ENCODE measurements around the gene ZBTB45.
A peak's percentile ranks its signal among the peaks of the same experiment; 100 is the strongest.

ZBTB45 gene

DNA sequence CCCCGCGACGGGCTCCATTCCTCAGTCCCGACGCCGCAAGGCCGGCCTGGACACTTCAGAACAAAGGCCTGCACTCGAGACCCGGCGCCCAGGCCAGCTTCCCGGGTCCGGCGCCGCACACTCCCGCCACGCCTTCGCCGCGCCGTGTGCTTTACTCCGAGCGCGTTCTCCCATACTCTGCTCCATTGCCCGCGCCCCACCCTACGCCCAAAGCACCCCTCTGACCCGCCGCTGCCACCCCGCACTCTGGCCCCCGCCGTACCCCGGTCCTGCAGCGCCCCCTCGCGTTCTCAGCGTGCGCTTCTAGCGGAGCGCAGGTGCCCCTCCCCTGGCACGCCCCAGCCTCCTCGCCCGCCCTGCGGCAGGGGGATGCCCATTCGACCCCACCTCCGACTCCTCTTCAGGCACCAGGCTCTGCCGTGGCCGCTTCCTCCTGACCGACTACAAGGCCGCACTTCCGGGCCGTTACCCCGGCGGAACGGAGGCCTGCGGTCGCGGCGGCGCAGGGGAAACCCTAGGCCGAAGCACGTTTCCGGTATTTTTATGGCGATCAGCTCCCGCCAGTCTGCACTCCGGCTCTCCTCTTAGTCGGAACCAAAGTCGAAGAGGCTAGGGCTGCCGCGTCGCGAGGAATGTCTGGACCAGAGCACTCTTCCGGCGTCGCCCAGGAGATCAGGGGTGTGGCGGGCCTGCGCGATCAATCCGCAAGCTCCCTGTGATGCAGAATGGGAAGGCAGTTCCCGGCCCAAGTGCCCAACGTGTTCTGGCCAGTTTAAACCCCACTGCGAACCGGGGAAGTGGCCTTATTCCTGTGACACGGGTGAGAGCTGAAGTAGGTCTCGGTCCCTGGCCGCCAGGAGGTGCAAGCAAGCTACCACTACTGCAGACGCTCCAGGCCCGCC lies at the start of gene ZBTB45:
ZBTB45 (minus strand) TSS at position 456 of the 902 bp plus-strand sequence. CDS start 2,137 bp downstream, outside the sequence.
- DNase-seq = peak; percentile 89

DNA sequence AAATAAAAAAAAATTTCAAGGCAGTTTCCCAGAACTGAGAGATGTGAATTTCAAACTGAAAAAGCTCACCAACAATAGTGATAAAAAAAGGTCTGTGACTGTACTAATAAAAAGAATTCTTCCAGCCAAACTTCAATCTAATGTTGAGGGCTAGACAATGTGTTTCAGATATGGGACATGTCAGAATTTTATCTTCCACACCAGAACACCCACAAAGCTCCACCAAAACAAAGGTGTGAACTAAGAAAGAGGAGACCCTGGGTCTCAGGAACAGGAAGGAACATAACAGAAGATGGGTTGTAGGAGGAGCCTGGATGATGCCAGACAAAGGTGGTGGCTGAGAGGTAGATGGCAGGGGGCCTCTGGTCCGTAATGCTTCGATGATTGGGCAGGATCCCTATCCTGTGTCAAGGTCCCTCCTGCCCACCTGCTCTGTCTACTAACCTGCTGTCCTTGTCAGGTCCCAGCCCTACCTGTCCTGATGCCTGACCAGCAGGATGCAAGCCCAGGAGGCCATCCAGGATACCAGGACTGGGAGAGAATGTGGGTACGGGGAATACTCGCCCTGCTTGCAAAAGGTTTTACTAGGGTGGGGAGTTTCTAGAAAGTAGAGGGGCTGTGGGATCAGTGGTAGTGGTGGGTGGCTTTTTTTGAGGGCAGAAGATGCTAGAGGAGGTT lies 49.0 kb upstream of the ZBTB45 start:
- peak; percentile 14 for DNase-seq

DNA sequence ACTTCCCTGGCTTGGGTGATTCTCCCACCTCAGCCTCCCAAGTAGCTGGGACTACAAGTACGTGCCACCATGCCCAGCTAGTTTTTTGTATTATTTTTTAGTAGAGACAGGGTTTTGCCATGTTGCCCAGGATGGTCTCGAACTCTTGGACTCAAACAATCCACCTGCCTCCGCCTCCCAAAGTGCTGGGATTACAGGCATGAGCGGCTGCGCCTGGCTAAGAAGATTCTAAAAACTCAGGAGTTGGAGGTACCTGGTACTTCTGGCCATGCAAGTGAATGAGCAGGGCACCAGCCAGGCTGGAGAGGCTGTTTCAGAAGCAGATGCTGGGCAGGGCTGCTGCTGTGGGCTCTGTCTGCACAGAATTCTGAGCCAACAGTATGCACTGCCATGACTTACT lies 47.4 kb upstream of the ZBTB45 start:
- no peak for DNase-seq

DNA sequence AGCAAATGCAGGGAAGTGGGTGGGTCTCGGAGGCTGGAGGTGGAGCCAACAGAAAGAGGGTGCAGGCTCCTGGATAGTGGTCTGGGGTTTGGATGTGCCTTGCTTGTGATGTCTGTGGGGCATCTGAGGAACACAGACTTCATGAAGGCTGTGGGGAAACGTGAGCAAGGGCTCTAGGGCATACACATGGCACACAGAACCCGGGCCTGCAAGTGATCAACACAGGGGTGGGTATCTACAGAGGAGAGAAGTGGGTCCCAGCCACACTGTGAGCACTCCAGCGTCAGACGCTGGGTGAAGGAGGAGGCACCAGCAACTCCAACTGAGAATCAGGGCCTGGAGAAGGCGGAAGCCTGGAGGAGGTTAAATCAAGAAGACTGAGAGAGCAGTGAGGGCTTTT lies 44.2 kb upstream of the ZBTB45 start:
- peak; percentile 16 for DNase-seq

DNA sequence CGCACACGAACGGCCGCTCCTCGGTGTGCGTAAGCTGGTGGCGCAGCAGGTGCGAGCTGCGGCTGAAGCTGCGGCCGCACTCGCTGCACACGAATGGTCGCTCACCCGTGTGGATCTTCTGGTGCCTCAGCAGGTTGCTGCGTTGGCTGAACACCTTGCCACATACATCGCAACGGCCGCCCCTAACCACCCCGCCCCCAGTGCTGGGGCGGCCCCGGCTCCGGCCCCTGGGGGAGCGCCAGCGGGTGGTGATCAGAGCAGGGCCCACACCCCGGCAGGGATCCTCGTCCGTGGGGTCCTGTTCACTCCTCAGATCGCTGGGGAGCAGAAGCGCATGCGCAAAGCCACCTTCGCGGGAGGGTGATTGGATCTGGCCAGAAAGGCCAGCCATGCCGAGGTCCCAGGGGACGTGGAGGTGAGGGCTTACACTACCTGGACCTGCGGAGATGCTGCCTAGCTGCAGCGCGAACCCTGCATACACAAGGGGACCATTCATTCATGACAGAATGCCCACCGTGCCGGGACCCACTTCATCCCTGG lies 43.5 kb upstream of the ZBTB45 start:
- DNase-seq = peak; percentile 48

DNA sequence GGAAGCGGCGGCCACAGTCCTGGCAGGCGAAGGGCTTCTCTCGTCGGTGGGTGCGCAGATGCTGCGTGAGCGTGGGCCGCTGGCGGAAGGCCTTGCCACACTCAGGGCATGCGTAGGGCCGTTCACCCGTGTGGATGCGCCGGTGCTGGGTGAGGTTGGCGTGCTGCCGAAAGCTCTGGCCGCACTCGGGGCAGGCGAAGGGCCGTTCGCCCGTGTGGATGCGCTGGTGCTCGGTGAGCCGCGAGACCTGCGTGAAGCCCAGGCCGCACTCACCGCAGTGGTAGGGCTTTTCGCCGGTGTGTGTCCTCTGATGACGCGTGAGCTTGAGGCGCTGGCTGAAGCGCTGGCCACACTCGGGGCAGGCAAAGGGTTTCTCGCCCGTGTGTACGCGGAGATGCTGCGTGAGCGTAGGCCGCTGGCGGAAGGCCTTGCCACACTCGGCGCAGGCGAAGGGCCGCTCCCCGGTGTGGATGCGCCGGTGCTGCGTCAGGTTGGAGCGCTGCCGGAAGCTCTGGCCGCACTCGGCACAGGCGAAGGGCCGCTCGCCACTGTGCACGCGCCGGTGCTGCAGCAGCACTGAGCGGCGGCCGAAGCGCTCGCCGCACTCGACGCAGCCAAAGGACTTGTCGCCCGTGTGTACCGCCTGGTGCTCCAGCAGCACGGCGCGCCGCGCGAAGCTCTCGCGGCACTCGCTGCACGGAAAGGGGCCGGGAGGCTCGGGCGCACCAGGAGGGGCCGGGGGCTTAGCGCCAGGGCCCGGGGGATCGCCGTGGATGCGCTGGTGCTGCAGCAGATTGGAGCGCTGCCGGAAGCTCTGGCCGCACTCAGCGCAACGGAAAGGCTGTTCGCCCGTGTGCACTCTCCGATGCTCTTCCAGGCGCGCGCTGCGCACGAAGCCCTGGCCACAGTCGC lies 42.8 kb upstream of the ZBTB45 start:
- DNase-seq = peak; percentile 59

DNA sequence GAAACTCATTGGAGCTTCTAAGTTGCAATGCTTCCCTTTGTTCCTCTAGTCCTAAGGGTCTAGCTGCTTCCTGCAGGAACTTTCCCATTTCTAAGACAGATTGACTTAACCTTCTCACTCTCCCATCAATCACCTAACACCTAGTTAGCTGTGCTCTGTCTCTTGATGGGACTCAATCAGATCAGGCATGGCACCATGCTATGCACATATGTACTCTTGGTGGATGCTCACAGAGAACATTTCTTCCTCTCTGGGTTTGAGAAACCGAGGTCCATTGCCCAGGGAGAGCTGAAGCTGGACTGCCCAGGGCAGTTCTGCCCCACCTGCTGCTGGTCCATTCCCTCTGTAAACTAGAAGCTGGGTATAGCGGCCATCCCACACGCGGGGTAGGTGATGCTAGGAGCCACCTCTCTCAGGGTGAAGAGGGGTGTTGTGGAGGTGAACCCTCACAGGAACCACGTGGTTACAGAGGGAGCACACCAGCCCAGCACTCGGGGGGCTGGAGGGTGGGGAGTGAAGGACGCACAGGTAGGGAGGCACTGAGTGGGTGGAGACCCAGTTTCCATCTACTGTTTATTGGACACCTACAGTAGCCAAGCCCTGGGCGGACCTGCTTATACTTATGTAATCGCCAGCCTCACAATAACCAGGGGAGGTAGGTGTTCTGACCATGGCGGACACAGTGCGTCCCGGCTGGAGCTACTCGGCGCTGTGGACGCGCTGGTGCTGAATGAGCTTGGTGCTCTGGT lies 41.9 kb upstream of the ZBTB45 start:
- DNase-seq = no peak

DNA sequence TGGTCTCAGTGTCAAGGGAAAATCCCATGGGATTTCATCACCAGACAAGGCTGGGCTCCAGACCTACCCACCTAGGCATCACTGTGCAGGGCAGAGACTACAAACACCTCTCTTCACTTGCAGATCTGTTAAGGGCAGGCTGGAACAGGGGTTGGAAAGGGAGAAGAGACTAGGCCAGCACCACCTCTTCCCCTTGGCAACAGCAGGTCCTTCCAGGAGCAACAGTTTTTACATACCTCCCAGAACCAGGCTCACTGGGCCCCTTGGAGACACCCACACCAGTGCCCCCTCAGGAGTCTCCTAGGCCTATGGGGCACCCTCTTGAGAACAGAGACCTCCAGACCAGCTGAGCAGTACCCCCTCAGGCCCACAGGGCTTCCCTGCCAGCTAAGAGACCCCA lies 41.3 kb upstream of the ZBTB45 start:
- no peak for DNase-seq

DNA sequence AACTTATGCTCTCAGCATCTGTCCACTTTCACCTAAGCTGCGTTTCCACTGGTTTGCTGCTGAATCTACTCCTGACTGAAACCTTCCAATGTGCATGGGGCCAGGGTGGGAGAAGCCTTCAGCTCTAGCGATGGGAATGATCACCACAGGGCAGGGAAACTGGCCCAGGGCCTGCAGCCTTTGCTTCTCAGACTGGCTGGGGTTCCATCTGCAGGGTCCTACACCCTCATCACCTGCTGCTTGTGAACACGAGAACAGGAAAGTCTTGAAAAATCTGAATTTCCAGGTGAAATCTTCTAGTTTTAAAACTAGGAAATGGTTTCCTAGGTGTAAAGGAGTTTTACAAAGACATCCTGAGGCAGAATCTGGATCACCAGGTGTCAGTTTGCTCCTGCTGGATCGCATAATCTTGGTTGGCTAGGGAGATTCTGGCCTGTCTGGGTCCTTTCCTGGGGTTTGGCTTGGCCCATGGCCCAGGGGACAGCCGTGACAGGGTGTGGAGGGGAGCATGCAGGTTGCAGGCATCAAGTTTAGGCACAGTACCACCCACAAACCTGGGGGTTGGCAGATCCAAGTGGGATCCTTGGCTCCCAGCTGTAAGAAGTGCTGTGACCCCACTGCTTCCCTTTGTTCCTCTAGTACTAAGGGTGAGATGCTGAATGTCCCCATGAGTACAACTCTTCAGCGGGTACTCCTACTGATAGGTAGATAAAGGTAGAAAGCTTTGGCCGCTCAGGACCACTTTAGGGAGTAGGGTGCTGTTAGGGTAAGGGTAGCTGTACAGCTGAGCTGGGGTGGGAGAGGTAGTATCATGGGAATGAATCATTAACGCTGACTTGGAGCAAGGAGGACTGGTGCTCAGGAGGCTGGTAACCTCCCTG lies 40.6 kb upstream of the ZBTB45 start:
- DNase-seq = no peak

DNA sequence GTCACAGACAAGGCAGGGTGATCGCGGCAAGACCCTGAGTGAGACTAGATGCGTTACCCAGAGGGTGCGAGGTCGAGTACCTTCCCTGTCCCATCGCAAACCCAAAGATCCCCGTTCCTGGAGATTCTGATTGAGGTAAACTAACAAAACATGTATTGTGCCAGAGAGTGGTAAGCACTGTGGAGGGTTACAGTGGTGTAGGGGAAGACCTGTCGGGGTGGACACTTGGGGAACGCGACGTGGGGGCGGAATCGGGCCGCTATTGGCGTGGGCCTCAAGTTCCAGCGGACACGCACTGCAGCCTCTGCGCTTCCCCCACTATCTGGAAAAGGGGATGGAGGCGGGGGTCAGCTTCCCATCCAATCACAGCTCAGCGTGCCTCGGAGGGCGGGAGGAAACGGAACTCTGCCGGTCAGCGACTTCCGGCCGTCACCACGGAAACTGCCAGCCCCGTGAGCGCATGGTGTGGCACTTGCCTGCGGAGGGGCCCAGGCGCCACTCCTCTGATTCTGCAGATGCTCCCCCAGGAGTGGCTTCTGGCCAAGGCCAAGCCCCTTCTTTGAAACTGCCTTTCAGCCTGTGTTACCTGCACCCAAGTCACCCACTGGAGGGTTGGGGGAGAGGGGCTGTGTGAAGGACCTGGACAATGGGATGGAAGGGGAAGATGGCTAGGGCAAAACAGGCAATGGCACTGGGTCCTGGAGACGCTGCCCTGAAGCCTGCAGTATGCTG lies 39.8 kb upstream of the ZBTB45 start:
- DNase-seq = peak; percentile 47

DNA sequence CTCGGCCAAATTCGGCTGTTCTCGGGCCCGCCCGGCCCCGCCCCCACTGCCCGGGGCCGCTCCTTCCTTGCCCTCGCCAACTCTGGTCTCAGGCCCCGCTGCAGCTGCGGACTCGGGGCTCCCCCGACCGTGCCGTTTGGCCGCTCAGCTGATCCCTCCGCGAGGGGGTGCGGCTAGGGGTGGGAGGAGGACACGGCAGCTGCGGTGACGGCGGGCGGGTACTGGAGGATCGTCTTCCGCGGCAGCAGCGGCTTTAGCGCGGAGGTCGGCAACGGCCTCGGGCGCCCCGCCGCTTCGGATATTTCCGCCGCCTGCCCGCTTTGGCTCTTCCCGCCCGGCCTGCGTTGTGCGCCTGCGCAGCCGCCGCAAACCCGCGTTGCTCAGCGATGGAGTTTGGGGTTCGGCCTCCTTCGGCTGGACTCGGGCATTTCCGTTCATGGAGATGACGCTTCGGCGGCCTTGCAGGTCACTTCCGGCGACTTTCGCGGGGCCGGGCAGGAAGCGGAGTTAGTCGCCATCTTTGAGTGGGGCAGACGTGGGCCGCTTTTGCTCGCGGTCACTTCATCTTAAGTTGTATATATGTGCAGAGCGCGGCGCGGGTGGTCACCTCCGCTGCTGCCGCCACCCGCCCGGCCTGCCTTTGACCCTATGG lies 39.1 kb upstream of the ZBTB45 start:
- peak; percentile 99 for DNase-seq

DNA sequence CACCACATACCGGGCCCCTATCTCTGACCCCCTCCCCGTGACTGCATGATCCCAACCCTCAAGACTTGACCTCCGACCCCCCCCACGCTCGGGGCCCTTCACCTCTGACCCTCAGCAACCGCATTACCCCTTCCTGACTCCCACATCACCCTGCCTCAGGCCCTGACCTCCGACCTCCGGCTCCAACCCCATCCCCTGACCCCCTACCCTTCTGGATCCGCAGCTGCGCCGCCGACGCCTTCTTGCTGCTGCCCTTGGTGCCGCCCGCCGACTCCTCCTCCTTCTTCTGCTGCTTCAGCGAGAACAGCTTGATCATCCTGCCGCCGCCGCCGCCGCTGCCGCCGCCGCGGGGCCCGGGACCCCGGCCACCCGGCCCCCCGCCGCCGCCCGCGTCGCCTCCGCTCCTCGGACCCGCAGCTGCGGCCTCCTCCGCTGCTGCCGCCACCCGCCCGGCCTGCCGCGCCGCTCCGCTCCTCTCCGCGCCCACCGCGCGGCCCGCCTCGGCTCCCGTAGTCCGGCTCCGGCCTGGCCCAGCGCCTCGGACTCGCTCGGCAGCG lies 38.5 kb upstream of the ZBTB45 start, which contains the start of gene UBE2M:
UBE2M (minus strand) TSS at position 546 of the 557 bp plus-strand sequence; CDS start at position 316, 230 bp downstream.
- no peak for DNase-seq

DNA sequence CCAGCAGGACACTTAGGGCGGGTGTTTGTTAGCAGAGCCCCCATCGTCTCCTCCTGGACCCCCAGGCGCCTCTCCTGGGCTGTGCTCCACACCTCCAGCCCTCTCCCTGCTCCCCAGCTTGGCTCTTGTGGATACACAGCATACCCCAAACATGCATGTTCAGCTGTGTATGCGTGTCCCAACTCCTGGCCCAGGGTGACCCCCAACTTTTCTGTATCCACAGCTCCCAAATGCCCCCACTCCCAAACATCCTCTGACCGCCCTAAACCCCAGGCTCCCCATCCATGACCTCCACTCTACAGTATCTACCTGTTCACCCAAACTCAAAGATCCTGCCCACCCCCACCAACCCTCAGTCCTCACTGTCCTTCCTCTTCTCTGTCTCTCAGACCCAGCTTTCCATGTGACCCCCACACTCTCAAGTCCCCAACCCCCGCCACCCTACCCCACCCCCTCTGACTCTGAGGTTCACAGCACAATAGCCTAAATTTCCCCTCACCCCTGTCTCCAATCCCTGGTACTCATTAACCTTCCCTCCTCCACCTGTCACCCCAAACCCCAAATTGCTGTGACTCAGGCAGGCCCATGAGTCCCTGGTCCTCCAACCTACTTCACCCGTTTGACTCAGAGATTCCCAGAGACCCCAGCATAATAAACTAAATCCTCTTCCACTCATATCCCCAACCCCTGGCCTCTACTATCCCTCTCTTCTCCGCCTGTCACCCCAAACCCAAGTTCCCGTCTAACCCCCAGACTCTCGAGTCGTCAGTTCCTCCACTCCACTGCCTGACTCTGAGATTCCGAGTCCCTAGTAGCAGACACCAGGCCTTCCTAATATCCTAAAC lies 37.8 kb upstream of the ZBTB45 start:
- DNase-seq = peak; percentile 19

DNA sequence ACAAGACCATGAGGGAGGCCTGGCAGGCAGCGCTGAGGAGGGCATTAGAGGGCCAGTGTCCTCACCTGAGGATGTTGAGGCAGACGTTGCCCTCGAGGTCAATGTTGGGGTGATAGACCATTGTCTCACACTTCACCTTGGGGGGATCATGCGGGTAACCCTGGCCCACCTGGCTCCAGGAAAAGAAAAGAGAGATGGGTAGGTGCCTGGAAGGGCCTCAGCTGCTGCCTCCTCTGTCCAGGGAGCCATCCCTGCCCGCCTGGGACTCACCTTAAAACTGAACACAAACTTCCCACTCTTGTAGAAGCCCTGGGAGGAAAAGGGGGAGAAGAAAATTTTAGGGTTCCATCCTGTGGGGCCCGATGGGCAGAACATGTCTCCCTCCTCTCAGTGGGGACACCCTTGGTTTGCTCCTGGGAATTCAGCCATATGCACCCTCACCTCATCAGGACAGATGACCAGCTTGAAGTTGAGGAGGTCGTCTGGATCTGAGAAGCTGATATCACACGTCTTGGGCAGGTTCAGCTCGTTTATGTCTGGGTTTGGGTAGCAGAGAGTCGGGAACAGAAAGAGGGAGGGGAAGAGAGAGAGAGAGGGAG lies 37.1 kb upstream of the ZBTB45 start:
- DNase-seq = peak; percentile 15

DNA sequence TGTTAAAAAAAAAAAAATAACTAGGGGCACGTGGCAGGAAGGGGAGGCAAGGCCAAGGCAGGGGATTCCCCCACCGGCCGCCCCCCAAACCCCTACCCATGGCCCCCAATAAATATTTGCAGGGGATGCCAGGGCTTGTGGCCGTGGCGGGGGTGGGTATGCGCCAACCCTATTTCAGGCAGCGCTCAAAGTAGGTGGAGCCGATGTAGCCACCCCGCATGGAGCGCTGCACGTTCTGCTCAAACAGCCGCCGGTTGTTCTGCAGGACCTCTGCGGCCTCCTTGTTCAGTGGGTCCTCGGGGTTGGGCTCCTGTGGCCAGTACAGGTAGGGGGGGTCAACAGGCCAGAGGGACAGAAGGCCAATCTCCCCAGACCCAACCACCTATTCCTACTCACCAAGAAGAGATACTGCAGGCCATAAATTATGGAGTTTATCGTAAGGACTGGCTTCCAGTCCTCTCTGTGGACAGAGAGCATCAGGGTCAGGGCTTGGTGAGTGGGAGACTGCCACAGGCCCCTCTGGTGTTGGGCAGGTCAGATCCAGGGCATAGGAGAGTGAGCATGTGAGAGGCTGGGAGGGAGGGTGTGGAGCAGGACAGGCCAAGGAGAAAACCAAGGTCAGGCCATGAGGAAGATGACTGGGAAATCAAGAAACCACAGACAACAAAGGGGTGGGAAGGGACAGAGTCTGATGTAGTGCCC lies 36.5 kb upstream of the ZBTB45 start:
- peak; percentile 18 for DNase-seq

DNA sequence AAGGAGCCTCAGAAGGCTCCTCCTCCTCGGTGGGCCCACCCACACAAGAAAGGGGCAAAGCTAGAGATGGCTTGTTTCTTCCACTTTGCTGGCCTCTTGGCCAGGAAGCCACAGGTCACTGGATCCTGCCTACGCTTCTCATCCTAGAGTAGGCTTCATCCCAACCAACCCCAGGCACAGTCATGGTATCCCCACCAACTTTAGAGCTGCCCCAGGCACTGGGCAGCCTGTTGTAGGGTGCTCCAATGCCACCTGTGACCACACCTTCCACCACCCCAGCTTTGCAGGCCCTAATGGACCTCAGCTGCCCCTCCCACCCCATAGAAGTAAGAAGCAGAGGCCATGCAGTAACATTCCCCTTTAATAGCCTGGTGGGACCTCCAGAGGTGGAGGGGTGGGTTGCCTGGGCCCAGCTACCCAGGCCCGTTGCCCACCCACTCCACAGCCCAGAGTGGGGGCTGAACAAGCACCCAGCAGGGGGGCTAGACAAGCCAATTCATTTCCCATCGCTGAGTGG lies 35.8 kb upstream of the ZBTB45 start:
- no peak for DNase-seq
